OCI-LY1 (cell line): ENCODE data around the gene ACP5.
A peak's percentile ranks its signal among the peaks of the same experiment; 100 is the strongest.
"Not testable (repeated sequence)": the region's sequence is repeated elsewhere in the genome, so short reads cannot be mapped to it uniquely, and the experiment has no call there.

Source experiments
- H2AFZ ChIP-seq: fragments of 200-600 bp; sonication (generic), shearing (Covaris generic); 2 replicates; pipeline ENCODE4 v1.6.0; 2014; ENCODE audit warnings: antibody characterized with exemption, mild to moderate bottlenecking, low read length
- H3F3A ChIP-seq: fragments of 200-600 bp; sonication (generic), shearing (Covaris generic); 2 replicates; pipeline ENCODE4 v1.6.0; 2014; ENCODE audit warnings: mild to moderate bottlenecking, antibody characterized with exemption, low read length, moderate library complexity; ENCODE audit not compliant: insufficient read depth
- H3K27ac ChIP-seq: fragments of 200-600 bp; sonication (generic); 2 replicates; pipeline ENCODE4 v1.5.1; 2014; ENCODE audit warnings: low read length, mixed run types, mild to moderate bottlenecking, low read depth; ENCODE audit not compliant: poor library complexity, severe bottlenecking
- H3K27me3 ChIP-seq: fragments of 200-600 bp; sonication (generic); 2 replicates; pipeline ENCODE4 v1.6.0; 2014; ENCODE audit warnings: antibody characterized with exemption, mild to moderate bottlenecking, low read length, moderate library complexity; ENCODE audit not compliant: insufficient read depth
- H3K36me3 ChIP-seq: fragments of 200-600 bp; sonication (generic); 2 replicates; pipeline ENCODE4 v1.6.1; 2014; ENCODE audit warnings: mild to moderate bottlenecking, antibody characterized with exemption, low read length, moderate library complexity, mixed read lengths; ENCODE audit not compliant: insufficient read depth
- H3K4me1 ChIP-seq: fragments of 200-600 bp; sonication (generic); 2 replicates; pipeline ENCODE4 v1.5.1; 2014; ENCODE audit warnings: mild to moderate bottlenecking, low read length, moderate library complexity; ENCODE audit not compliant: insufficient read depth, severe bottlenecking
- H3K4me2 ChIP-seq: fragments of 200-600 bp; sonication (generic), shearing (Covaris generic); 2 replicates; pipeline ENCODE4 v1.6.1; 2014; ENCODE audit warnings: low read length
- H3K4me3 ChIP-seq: fragments of 200-600 bp; sonication (generic); 2 replicates; pipeline ENCODE4 v1.5.1; 2014; ENCODE audit warnings: low read length, low read depth, mild to moderate bottlenecking, mixed read lengths; ENCODE audit not compliant: poor library complexity, severe bottlenecking
- H3K79me2 ChIP-seq: fragments of 200-600 bp; shearing (Covaris generic); 2 replicates; pipeline ENCODE4 v1.6.1; 2016; ENCODE audit warnings: mixed run types, low read length, mixed read lengths; ENCODE audit not compliant: insufficient read depth
- H3K9ac ChIP-seq: fragments of 200-600 bp; sonication (generic), shearing (Covaris generic); 2 replicates; pipeline ENCODE4 v1.6.1; 2014; ENCODE audit warnings: mild to moderate bottlenecking, low read length, mixed read lengths
- H3K9me2 ChIP-seq: fragments of 200-600 bp; sonication (generic), shearing (Covaris generic); 2 replicates; pipeline ENCODE4 v1.6.1; 2014; ENCODE audit warnings: low read depth, mild to moderate bottlenecking, low read length, mixed read lengths
- H3K9me3 ChIP-seq: fragments of 200-600 bp; shearing (Covaris generic); 2 replicates; pipeline ENCODE4 v1.6.1; 2014; ENCODE audit warnings: low read length, mixed read lengths
- H4K20me1 ChIP-seq: fragments of 200-600 bp; sonication (generic), shearing (Covaris generic); 2 replicates; pipeline ENCODE4 v1.6.0; 2016; ENCODE audit warnings: mild to moderate bottlenecking, low read length; ENCODE audit not compliant: insufficient read depth
- EZH2 ChIP-seq: fragments of 200-600 bp; sonication (generic), shearing (Covaris generic); IDR thresholded peaks from 2 replicates; pipeline ENCODE4 v1.8.0; 2017; ENCODE audit warnings: borderline replicate concordance, mixed run types, mild to moderate bottlenecking, antibody characterized with exemption, low read length, moderate library complexity, mixed read lengths
- TF ChIP-seq, protein P1 (sequence below): fragments of 200-600 bp; sonication (generic), shearing (Covaris generic); IDR thresholded peaks from 2 replicates; pipeline ENCODE4 v1.5.1; 2017; ENCODE audit warnings: mild to moderate bottlenecking, antibody characterized with exemption, low read length, moderate library complexity, mixed read lengths

The ACP5 gene

DNA sequence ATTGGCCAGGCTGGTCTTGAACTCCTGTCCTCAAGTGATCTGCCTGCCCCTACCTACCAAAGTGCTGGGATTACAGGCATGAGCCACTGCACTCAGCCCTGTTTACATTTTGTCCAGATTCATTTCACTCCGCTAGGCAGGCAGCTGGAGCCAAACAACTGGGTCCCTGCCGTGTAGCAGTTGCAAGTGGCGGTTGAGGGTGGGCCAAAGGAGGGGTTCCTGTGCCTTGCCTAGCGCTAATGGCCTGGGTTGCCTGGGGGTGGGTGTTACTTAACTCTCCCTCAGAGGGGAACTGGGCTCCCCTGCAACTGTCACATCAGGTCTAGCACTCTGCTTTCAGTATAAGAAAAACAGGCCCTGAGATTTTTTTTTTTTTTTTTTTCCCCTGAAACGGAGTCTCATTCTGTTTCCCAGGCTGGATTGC, 7.4 kb downstream of the ACP5 start:
- Histone ChIP-seq H3K4me3 (no peak overlapping the region), H3K27me3 (no peaks in the 10 kb centered on the region), H2AFZ (no peak overlapping the region), H3K79me2 (no peaks in the 10 kb centered on the region), H3K4me2 (no peak overlapping the region), H3K27ac (peak overlapping the region; percentile 41), H3K9me2 (no peaks in the 10 kb centered on the region), H3F3A (no peaks in the 10 kb centered on the region), H3K36me3 (peaks cover 4% of the 10 kb centered on the region; the same call in 1 of the 2 replicates), H4K20me1 (no peaks in the 10 kb centered on the region), H3K9ac (no peak overlapping the region), H3K9me3 (no peaks in the 10 kb centered on the region), H3K4me1 (peaks cover 10% of the 10 kb centered on the region)
- TF ChIP-seq EZH2, result no peak
- TF ChIP-seq, protein P1, sequence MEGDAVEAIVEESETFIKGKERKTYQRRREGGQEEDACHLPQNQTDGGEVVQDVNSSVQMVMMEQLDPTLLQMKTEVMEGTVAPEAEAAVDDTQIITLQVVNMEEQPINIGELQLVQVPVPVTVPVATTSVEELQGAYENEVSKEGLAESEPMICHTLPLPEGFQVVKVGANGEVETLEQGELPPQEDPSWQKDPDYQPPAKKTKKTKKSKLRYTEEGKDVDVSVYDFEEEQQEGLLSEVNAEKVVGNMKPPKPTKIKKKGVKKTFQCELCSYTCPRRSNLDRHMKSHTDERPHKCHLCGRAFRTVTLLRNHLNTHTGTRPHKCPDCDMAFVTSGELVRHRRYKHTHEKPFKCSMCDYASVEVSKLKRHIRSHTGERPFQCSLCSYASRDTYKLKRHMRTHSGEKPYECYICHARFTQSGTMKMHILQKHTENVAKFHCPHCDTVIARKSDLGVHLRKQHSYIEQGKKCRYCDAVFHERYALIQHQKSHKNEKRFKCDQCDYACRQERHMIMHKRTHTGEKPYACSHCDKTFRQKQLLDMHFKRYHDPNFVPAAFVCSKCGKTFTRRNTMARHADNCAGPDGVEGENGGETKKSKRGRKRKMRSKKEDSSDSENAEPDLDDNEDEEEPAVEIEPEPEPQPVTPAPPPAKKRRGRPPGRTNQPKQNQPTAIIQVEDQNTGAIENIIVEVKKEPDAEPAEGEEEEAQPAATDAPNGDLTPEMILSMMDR, result no peak

DNA sequence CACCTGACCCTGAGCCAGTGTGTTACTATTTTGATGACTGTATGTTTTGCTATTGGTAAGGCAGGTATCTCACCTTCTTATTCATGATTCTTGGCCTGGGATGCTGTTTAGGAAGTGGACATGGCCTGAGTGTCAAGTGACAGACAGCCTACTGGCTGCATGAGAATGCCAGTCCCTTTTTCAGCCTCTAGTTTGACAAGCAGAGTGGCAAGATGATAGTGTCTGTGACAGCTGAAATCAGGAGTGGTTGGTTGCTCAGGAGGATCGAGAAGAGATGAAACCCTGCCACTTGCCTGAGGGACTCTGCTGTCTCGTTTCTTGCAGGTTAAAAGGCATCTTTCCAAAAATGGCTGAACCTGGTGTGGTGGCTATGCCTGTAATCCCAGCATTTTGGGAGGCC, 11.3 kb downstream of the ACP5 start:
- Histone ChIP-seq H2AFZ (no peak overlapping the region), H3K4me3 (no peak overlapping the region), H3K79me2 (no peaks in the 10 kb centered on the region), H3K4me1 (peaks cover 21% of the 10 kb centered on the region), H3K27ac (peak overlapping the region; percentile 11), H3F3A (no peaks in the 10 kb centered on the region), H3K27me3 (no peaks in the 10 kb centered on the region), H3K4me2 (no peak overlapping the region), H3K9me3 (no peaks in the 10 kb centered on the region), H3K9me2 (no peaks in the 10 kb centered on the region), H3K36me3 (peaks cover 4% of the 10 kb centered on the region; the same call in 1 of the 2 replicates), H4K20me1 (no peaks in the 10 kb centered on the region), H3K9ac (no peak overlapping the region)
- TF ChIP-seq EZH2, result no peak
- TF ChIP-seq, protein P1, result no peak

DNA sequence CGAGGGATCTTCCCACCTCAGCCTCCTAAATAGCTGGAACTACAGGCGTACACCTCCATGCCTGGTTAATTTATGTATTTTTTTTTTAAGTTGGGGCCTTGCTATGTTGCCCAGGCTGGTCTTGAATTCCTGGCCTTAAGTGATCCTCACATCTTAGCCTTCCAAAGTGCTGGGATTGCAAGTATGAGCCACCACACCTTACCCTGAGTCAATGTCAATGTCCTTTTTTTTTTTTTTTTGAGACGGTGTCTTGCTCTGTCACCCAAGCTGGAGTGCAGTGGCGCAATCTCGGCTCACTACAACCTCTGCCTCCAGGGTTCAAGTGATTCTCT, 11.8 kb downstream of the ACP5 start:
- not testable (repeated sequence) for H3K79me2 ChIP-seq, H3K36me3 ChIP-seq, H4K20me1 ChIP-seq, H3K9me3 ChIP-seq, H3K4me3 ChIP-seq, H3K27me3 ChIP-seq, H3K4me2 ChIP-seq, H3K9ac ChIP-seq, H3F3A ChIP-seq, H3K9me2 ChIP-seq, H2AFZ ChIP-seq, H3K27ac ChIP-seq
- peaks cover 25% of the 10 kb centered on the region for H3K4me1 ChIP-seq

DNA sequence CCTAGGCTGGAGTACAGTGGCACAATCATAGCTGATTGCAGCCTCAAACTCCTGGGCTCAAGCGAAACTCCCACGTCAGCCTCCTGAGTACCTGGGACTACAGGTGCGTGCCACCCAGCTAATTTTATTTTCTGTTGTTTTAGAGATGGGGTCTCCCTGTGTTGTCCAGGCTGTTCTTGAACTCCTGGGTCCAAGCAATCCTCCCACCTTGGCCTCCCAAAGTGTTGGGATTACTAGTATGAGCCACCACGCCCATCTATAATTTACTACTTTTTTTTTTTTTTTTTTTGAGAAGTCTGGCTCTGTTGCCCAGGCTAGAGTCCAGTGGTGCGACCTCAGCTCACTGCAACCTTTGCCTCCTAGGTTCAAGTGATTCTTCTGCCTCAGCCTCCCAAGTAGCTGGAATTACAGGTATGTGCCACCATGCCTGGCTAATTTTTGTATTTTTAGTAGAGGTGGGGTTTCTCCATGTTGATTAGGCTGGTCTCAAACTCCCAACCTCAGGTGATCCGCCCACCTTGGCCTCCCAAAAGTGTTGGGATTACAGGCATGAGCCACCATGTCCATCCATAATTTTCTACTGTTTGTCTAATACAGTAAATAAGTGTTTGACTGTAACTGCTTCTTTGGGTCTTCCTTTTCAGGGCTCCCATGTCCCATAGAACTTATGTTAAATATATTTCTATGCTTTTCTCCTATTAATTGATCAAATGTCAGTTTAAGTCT, 13.2 kb downstream of the ACP5 start:
- H3K9me3 ChIP-seq, H4K20me1 ChIP-seq, H3K79me2 ChIP-seq, H3K4me3 ChIP-seq, H2AFZ ChIP-seq, H3K36me3 ChIP-seq, H3K27me3 ChIP-seq, H3F3A ChIP-seq, H3K9me2 ChIP-seq: not testable (repeated sequence)
- Histone ChIP-seq H3K9ac (peak overlapping the region; percentile 26; the same call in 1 of the 2 replicates), H3K4me2 (peak overlapping the region; percentile 14; the same call in 1 of the 2 replicates), H3K4me1 (peaks cover 33% of the 10 kb centered on the region), H3K27ac (peak overlapping the region; percentile 71)
